Activated CD4-positive, alpha-beta T cell treated with anti-CD3 and anti-CD28 coated beads for 4 hours (primary cell): ENCODE measurements around the gene ATL1.
"Not testable (repeated sequence)": the region's sequence is repeated elsewhere in the genome, so short reads cannot be mapped to it uniquely, and the experiment has no call there.

ENCODE experiments used
- DNase-seq, 2 donors: peaks; one replicate each; pipeline ENCODE4 v3.0.0-alpha.2; 2020

The ATL1 gene

DNA sequence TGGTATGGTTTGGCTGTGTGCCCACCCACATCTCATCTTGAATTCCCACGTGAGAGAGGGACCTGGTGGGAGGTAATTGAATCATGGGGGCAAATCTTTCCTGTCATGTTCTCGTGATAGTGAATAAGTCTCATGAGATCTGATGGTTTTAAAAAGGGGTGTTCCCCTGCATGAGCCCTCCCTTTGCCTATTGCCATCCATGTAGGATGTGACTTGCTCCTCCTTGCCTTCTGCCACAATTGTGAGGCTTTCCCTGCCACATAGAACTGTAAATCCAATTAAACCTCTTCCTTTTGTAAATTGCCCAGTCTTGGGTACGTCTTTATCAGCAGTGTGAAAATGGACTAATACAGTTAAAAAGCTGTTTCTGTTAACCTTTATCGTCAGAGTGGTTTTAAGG is 21.9 kb upstream of the ATL1 start:
- not testable (repeated sequence) for DNase-seq

DNA sequence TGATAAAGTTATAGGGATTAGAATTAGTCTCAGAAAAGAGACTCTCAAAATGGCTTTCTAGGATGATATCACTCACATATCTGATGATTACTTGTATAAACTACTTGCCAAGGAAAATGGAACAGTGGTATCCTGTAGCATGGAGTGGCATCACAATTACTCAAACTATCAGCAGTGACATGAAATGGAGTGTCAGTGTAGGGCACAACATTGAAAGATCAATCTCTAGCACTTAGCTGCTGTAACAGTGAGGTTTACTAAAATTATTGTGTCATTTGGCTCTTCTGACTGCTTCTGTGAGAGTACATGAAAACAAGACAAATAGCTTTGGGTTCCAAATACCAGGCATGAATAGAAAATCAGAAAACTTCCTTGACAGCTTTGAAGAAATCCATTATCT is 20.9 kb upstream of the ATL1 start:
- DNase-seq, result no peak

DNA sequence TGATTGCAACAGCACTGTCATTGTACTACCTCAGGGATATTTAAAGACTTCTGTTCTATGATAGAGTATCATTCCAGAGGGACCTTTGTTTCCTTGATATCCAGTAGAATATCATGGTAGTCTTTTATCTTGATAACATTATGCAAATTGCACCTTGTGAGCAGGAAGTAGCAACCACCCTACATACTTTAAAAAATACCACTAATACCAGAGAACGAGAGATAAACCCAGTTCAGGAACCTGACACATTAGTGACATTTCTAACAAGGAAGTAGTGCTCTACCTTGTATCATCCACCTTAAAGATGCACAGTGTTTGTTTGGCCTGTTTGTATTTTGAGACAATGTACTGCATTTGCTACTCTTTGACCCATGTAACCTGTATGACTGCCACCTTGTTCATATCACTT is 18.8 kb upstream of the ATL1 start:
- DNase-seq, result no peak

DNA sequence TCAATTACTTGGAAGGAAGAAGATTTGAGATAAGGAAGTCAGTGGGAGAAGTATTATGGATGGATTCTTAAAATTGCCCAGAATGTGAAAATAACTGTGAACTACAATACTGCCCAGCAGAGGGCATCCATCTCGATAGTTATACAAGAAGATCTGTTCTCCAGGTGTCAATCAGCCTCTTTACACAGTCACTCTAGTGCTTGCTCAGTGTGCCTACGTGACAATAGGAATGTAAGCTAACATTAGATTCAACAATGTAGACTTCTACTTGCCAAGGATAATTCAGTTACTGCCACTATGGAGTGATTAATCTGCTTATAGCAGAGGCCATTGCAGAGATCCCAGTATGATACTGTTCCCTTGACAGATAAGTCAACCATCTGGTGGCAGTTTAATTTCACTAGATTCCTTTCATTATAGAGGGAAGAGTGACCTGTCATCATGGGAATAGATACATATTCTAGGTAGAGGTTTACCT is 17.0 kb upstream of the ATL1 start:
- DNase-seq, result peak; percentile 32 to 45

DNA sequence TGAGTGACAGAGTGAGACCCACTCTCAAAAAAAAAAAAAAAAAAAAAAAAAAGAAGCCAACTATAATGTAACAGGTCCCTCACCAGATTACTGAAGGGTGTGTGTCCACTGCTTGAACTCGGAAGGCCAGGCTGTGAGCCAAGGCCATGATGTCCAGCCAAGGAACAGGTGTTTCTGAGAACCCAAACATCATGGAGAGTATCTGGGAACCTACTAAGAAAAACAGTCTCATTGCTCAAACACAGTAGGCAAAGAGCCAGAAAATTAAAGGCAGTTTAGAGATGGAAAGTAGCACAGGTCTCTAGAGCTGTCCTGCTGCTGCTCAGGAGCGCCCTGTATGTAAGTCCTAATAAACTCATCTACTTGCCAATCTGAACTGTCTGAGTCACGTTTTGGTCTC is 15.0 kb upstream of the ATL1 start:
- DNase-seq, result no peak

DNA sequence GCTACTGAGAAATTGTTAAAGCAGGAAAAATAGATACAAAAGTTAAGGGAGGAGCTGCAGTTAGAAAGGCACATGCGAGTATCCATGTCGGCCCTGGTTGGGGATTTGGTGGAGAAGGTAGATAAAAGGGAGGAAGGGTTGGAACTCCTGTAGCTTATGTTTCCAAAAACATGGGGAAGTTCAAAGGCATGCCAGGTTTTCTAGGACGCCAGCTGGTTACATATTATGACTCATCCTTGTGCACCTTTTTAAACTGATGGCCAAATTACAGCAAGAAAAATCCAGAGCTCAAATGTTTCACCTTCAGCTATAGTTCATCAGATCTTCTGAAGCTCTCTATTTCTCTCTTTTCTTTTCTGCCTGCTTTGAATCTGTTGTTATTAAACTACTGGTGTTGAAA is 14.3 kb upstream of the ATL1 start:
- DNase-seq, result no peak

DNA sequence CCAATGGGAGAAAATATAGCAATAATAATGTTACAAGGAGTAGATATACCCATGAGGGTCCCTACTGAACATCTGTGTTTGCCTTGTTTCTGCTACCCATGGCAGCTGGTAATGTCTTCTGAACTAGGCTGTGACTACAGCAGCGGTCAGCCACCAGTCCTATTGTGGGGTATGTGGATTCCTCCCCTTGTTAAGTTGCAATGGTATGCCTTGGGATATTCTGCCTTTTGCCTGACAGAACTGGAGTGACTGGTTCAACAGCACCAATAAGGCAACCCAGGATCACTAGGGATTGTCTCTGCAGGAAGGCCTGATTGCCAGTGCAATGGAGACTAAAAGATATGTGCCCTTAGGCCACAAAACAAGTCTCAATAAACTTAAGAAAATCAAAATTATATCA is 9.7 kb upstream of the ATL1 start:
- DNase-seq, result no peak

DNA sequence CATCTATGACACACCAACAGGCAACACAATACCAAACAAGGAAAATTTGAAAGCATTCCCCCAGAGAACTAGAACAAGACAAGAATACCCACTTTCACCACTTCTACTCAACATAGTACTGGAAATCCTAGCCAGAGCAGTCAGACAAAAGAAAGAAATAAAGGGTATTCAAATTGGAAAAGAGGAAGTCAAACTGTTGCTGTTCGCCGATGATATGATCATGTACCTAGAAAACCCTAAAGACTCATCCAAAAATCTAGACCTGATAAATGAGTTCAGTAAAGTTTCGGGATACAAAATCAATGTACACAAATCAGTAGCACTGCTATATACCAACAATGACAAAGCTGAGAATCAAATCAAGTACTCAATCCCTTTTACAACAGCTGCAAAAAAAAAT is 8.1 kb upstream of the ATL1 start:
- no peak for DNase-seq

DNA sequence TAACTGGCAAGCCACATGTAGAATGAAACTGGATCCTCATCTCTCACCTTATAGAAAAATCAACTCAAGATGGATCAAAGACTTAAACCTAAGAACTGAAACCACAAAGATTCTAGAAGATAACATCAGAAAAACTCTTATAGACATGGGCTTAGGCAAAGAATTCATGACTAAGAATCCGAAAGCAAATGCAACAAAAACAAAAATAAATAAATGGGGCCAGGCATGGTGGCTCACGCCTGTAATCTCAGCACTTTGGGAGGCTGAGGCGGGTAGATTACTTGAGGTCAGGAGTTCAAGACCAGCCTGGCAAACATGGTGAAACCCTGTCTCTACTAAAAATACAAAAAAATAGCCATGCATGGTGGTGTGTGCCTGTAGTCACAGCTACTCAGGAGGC is 7.1 kb upstream of the ATL1 start:
- DNase-seq, result not testable (repeated sequence)

DNA sequence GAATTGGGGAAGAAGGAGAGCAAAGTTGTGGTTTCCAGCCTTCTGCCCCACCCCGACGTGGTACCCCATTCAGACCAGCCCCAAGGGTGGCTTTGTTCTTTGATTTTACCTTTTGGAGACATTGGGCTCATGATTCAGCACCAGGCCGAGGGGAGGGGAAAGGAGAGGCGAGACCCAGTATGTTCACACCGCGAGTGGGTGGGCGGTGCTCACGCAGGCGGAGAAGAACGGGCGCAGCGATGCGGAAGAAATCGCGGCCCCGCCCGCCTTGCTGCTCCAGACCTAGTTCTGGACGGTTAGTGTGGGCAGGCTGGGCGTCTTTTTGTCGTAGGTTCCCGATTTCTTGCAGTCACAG is 963 bp downstream of the ATL1 start:
- DNase-seq, result peak; percentile 69 to 71

DNA sequence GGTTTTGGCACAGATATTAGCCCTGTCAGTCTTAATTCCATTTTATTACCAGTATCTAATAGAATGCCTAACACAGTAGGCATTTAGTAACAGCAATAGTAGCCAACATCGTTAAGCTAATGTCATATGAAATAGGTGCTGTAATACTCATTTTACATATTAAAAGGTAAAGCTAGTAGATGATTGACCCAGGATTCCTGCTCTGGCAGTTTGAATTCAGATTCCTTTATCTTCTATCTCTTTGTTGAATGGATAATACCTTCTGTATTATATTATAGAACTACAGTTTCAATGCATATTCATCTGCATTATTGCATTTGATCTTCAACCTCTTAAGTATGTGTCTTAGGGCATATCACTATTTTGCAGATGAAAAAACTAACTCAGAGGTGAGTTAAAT is 2.9 kb downstream of the ATL1 start:
- no peak for DNase-seq

DNA sequence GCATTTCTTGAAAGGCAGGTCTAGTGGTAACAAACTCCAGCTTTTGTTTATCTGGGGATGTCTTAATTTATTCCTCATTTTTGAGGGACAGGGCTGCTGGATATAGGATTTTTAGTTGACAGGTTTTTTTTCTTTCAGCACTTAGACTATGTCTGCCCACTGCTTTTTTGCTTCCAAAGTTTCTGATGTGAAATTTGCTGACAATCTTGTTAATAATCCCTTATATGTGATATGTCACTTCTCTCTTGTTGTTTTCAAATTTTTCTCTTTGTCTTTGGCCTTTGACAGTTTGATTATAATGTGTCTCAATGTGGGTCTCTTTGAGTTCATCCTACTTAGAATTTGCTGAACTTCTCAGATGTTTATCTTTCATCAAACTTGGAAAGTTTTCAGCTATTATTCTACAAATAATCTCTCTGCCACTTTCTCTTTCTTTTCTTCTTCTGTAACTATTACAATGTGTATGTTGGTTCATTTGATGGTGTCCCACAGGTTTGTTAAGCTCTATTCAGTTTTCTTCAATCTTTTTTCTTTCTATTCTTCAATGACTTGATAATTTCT is 9.8 kb downstream of the ATL1 start:
- DNase-seq, result no peak

DNA sequence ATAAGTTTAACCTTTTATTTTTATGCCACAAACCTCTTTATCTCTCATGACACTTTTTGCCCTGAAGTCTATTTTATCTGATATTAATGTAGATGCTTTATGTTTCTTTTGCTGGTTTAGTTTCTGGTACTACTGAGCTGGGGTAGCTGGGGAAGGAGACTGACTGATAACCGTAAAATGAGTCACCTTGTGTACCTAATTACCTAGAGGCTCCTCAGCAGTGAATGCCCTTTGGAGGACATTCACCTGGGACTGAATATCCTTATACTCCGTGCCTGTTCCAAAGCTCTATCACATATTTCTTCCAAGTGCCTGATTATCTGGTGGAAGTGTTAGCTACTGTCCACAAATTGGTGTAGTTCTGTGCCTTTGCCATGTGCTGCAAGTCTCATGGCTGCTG is 13.9 kb downstream of the ATL1 start:
- DNase-seq, result no peak

DNA sequence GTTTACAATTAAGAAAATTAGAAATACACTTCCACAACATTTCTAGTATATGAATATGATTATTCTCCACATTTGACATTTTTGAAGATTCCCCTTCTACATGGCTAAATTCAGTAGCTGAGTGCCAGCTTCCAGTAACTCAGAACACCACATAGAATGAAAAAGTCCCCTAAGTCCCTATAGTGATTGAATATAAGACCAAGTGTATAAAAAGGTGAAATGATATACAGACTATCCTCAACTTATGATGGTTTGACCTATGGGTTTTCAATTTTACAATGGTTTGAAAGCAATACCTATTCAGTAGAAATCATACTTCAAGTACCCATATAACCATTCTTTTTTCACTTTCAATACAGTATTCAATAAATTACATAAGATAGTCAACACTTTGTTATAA is 15.8 kb downstream of the ATL1 start:
- no peak for DNase-seq

DNA sequence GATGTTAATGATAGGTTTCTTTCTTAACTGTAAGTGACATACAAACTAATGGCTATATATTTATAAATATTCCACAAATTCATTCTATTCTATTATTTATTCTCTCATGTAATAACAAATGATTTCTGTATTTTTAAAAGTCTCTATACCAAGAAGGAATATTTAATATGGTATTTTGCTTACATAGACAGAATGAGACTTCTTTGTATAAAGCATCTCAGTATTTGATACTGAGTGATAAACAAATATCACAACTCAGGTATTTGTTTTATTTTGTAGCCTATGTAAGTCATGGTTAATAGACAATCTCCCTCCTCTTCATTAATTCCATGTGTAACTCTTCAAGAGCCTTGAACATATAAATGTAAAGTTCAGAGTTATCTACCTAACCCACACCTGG is 18.0 kb downstream of the ATL1 start:
- DNase-seq, result no peak

DNA sequence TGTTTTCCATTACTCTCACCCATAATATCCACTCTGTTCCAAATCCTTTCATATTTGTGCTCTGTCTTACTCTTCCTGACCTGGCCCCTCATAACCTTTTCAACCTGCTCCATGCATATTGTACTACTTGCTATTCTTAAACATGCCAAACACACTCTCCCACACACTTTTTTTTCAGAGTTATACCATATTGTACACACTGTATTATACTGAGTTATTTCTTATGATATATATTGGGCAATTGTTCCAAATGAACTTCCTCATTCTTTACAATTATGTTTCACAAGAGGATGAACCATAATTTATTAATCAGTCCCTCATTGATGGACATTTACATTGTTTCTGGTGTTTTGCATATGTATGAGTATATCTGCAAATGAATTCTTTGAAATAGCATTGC is 18.5 kb downstream of the ATL1 start:
- DNase-seq, result no peak

DNA sequence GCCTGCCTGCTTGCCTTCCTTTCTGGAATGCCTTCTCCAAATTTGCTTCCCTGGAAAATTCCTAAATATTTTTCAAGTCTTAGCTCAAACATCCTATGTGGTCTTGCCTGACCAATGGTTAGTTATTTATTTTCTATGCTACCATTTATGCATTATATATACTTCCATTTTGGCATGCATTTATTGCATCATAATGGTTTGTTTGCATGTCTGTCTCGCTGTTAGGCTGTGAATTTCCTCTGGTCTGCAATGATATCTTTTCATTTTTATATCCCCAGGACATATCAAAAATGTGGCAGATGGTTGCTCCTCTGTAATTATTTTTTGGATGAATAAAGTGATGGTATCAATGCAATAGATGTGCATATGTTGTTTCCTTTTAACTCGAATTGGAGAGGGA is 30.5 kb downstream of the ATL1 start:
- no peak for DNase-seq

DNA sequence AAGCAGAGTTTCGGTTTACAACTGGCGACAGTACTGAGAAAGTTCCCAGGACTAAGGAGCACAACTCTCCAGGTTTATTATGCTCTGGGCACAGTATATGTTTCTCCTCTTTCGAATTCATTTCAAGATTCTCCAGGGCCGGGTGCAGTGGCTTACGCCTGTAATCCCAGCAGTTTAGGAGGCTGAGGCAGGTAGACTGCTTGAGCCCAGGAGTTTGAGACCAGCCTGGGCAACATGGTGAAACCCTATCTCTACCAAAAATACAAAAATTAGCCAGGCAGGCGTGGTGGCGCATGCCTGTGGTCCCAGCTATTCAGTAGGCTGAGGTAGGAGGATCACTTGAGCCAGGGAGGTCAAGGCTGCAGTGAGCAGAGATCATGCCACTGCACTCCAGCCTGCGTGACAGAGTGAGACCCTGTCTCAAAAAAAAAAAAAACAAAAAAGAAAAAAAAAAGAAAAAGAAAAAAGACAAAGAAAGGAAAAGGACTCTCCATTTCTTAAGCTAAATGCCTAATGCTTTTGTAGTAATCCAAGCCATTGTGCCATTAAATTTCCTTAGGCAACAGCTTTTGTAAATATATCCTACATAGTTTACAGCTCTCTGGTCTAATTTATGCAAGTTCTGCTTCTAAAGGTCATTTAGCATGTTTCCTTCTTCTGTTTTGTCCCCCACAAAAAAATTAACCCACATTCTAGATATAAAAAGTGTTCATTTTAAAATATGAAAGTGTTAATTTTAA is 34.8 kb downstream of the ATL1 start:
- DNase-seq, result no peak

DNA sequence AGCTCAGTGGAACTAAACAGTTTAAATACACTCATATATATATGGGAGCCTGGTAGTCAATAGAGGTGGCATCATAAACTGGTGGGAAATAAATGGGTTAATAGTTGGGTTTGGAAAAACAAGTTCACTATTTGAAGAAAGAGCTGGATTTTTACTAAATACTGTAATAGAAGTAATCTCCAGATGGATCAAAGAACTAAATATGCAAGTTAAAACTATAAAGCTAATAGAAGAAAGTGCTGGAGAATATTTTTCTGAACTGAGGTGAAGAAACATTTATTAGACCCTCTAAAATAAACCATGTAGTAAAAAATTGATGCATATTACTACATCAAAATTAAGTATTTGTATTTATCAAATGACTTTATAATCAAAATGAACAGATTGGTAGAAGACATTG is 38.8 kb downstream of the ATL1 start:
- DNase-seq, result no peak

DNA sequence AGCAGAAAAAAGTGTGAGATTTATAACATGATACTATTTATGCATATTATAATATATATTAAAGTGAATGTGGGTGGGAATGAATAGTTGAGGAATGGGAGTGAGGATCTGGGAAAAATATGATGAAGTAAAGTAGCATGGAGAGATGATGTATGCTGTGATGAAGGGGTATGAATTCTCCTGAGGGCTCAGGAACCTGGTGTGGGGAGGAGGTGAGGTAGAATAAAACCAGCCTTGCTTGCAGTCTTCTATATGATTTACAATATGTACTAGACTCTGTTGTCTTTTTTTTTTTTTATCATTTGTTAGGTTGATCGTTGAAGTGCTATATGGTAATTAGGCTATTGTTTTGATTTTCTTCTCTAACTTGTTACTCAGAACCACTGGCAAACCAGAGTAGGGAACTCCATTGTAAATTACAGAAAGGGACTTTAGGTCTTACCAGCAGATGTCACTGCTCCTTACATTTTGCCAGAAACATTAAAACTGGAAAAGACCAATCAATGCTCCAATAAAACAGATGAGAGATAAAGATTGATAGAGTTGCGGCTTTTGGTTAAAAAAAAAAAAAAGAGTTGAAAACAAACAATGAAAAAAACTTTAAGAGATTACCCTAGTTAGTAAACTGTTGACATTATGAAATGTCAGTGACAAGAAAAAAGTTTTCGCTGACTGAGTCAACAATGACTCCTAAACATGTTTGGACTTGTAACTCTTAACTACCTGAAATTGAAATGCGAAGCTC is 39.9 kb downstream of the ATL1 start:
- no peak for DNase-seq

DNA sequence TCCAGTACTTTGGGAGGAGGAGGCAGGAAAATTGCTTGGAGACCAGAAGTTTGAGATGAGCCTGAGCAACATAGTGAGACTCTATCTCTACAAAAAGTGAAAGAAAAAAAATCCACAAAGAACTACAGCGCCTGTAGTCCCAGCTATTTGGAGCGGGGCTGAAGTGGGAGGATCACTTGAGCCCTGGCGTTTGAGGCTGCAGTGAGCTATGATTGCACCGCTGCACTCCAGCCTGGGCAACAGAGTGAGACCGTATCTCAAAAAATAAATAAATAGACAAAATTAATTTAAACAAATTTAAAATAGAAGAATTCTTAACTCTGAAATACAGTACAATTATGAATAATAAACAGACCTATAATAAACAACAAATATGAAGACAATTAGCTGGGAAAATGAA is 40.9 kb downstream of the ATL1 start:
- DNase-seq, result no peak

DNA sequence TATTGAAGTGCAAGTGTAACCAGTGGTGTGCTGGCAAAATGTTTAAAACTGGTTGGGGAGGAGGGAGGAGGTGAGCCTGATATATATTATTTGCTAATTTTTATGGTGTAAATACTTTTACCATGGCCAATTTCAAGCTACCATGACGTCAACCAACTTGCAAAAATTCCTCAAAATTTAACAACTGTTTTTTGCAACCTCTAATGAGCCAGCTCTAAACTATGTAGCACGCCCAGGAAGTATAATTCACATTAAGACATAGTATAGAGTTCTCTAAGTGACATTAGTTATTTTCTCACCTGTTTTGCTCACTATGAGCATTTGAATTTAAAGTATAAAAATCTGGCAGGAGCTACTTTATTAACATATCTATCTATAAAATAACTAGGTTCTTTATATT is 41.4 kb downstream of the ATL1 start:
- DNase-seq, result no peak

DNA sequence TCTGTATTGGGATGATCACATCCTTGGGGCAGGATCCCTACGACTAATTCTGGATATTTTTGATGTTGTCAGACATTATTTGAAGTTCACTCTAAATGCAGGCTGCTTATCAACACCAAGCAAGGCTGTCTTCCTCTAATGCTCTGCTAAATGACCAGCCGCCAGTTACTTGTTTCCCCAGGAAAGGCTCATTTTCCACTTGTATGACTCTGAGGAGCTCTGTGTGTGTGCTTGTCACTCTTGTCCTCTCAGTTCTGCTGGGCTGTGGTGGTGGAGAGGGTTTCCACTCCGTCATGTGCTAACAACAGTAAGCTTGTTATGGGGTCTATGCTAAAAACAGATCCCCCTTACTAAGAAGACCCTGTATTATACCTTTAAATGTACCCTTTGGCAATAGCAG is 42.1 kb downstream of the ATL1 start:
- DNase-seq, result no peak

DNA sequence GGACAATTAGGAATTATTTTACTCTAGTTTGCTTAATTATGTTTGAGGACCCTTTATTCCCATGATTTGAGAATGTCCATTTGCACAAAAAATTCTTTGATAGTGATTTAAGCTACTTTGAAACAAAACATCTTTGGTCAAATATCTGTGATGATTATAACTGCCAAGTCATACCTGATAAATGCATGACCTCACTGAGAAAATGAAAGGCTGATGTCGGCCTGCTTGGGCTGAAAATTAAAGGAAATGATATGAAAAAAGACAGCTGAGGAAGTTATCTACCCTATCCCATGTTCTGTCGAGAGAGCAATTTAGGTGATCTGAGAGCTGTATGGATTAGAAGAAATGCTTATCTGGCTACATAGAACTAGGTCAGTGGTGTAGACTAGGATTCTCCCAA is 43.6 kb downstream of the ATL1 start:
- DNase-seq, result no peak

DNA sequence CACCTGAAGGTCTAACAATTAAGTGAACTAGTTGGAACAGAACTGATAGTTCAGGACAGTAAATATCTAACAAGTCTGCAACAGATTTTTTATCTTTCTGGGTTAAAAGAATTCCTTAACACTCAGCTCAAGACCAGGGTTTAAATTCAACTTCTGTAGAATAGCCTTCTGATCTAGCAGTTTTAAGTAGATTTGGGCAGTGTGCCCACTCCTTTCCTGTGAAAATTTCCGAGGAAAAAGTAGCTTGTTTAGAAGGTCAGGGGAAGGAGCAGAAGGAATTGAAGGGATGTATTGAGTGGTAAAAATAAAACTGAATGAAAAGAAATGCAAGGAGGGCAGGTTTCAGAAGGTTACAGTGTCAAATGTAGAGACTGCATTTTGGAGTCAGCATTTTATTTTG is 45.8 kb downstream of the ATL1 start:
- DNase-seq, result no peak
